ENCODE results near the gene PCDHGA8.
"Not testable (repeated sequence)": the region's sequence is repeated elsewhere in the genome, so short reads cannot be mapped to it uniquely, and the experiment has no call there.

The PCDHGA8 gene

GRCh38 chr5:141388661-141389060 is 3.8 kb upstream of the PCDHGA8 start:
- Histone ChIP-seq H3K4me3 (ENCODE audit: insufficient read depth, low read depth, low read length) (no peak overlapping the region), H3K9me3 (ENCODE audit: control insufficient read depth, low read length) (peaks cover 5% of the 10 kb centered on the region), H3K27ac (ENCODE audit: insufficient read depth, low read depth, low read length, poor library complexity, severe bottlenecking) (no peak overlapping the region), H3K36me3 (ENCODE audit: control insufficient read depth, insufficient read depth, low read length) (peaks cover 12% of the 10 kb centered on the region), H3K27me3 (ENCODE audit: control insufficient read depth, insufficient read depth, low read length, poor library complexity, severe bottlenecking) (no peaks in the 10 kb centered on the region), H3K4me1 (ENCODE audit: control insufficient read depth, insufficient read depth, low read length) (no peaks in the 10 kb centered on the region)
- 92 to 100% methylated on average over 9 to 10 of the region's 10 CpGs for whole genome bisulfite sequencing, 2 experiments

- H3K36me3 ChIP-seq (ENCODE audit: control insufficient read depth, insufficient read depth, low read length): peaks cover 12% of the 10 kb centered on the region
- H3K4me3 ChIP-seq (ENCODE audit: insufficient read depth, low read depth, low read length): no peak overlapping the region
- H3K9me3 ChIP-seq (ENCODE audit: control insufficient read depth, low read length): peaks cover 5% of the 10 kb centered on the region
- H3K4me1 ChIP-seq (ENCODE audit: control insufficient read depth, insufficient read depth, low read length): no peaks in the 10 kb centered on the region
- no peak overlapping the region for H3K27ac ChIP-seq (ENCODE audit: insufficient read depth, low read depth, low read length, poor library complexity, severe bottlenecking)
- H3K27me3 ChIP-seq (ENCODE audit: control insufficient read depth, insufficient read depth, low read length, poor library complexity, severe bottlenecking): no peaks in the 10 kb centered on the region
- 96 to 97% methylated on average over 77 of the region's 77 CpGs for WGBS, 2 experiments
Observed at GRCh38 chr5:141389153-141390042, 3.0 kb upstream of the PCDHGA8 start.

- H3K9me3 ChIP-seq (ENCODE audit: control insufficient read depth, low read length): peaks cover 4% of the 10 kb centered on the region
- WGBS, 2 experiments: 94 to 95% methylated on average over 21 of the region's 21 CpGs
Observed at GRCh38 chr5:141393267-141393666, 834 bp downstream of the PCDHGA8 start.

GRCh38 chr5:141394401-141395187 is 2.2 kb downstream of the PCDHGA8 start:
- H3K4me1 ChIP-seq (ENCODE audit: control insufficient read depth, insufficient read depth, low read length); H3K9me3 ChIP-seq (ENCODE audit: control insufficient read depth, low read length): not testable (repeated sequence)
- 96 to 97% methylated on average over 40 to 41 of the region's 53 CpGs for WGBS, 2 experiments

More at GRCh38 chr5:141393267-141393666, 834 bp downstream of the PCDHGA8 start:
- Histone ChIP-seq H3K27ac (ENCODE audit: insufficient read depth, low read depth, low read length, poor library complexity, severe bottlenecking) (no peak overlapping the region), H3K27me3 (ENCODE audit: control insufficient read depth, insufficient read depth, low read length, poor library complexity, severe bottlenecking) (no peaks in the 10 kb centered on the region), H3K4me3 (ENCODE audit: insufficient read depth, low read depth, low read length) (no peak overlapping the region), H3K36me3 (ENCODE audit: control insufficient read depth, insufficient read depth, low read length) (peaks cover 12% of the 10 kb centered on the region), H3K4me1 (ENCODE audit: control insufficient read depth, insufficient read depth, low read length) (no peaks in the 10 kb centered on the region)

GRCh38 chr5:141397756-141398551 is 5.5 kb downstream of the PCDHGA8 start, which contains the start of gene PCDHGB5:
Gene PCDHGB5, plus strand, starts transcription at chr5:141397947. Its CDS starts 181 bp downstream, at chr5:141398128.
- H3K36me3 ChIP-seq (ENCODE audit: control insufficient read depth, insufficient read depth, low read length); H3K27me3 ChIP-seq (ENCODE audit: control insufficient read depth, insufficient read depth, low read length, poor library complexity, severe bottlenecking); H3K4me3 ChIP-seq (ENCODE audit: insufficient read depth, low read depth, low read length); H3K9me3 ChIP-seq (ENCODE audit: control insufficient read depth, low read length); H3K27ac ChIP-seq (ENCODE audit: insufficient read depth, low read depth, low read length, poor library complexity, severe bottlenecking); H3K4me1 ChIP-seq (ENCODE audit: control insufficient read depth, insufficient read depth, low read length): not testable (repeated sequence)
- 86 to 92% methylated on average over 19 to 20 of the region's 43 CpGs for WGBS, 2 experiments

More at GRCh38 chr5:141394401-141395187, 2.2 kb downstream of the PCDHGA8 start:
- not testable (repeated sequence) for H3K4me3 ChIP-seq (ENCODE audit: insufficient read depth, low read depth, low read length); H3K27me3 ChIP-seq (ENCODE audit: control insufficient read depth, insufficient read depth, low read length, poor library complexity, severe bottlenecking); H3K27ac ChIP-seq (ENCODE audit: insufficient read depth, low read depth, low read length, poor library complexity, severe bottlenecking)
- H3K36me3 ChIP-seq (ENCODE audit: control insufficient read depth, insufficient read depth, low read length): peaks cover 12% of the 10 kb centered on the region

- WGBS, 2 experiments: 93 to 96% methylated on average over 15 of the region's 15 CpGs
- Histone ChIP-seq H3K4me3 (ENCODE audit: insufficient read depth, low read depth, low read length) (no peak overlapping the region), H3K4me1 (ENCODE audit: control insufficient read depth, insufficient read depth, low read length) (no peaks in the 10 kb centered on the region), H3K9me3 (ENCODE audit: control insufficient read depth, low read length) (peaks cover 3% of the 10 kb centered on the region), H3K36me3 (ENCODE audit: control insufficient read depth, insufficient read depth, low read length) (no peaks in the 10 kb centered on the region), H3K27ac (ENCODE audit: insufficient read depth, low read depth, low read length, poor library complexity, severe bottlenecking) (no peak overlapping the region), H3K27me3 (ENCODE audit: control insufficient read depth, insufficient read depth, low read length, poor library complexity, severe bottlenecking) (no peaks in the 10 kb centered on the region)
Observed at GRCh38 chr5:141398608-141399007, 6.2 kb downstream of the PCDHGA8 start.

- H3K4me1 ChIP-seq (ENCODE audit: control insufficient read depth, insufficient read depth, low read length): no peaks in the 10 kb centered on the region
- no peaks in the 10 kb centered on the region for H3K27me3 ChIP-seq (ENCODE audit: control insufficient read depth, insufficient read depth, low read length, poor library complexity, severe bottlenecking)
- no peak overlapping the region for H3K27ac ChIP-seq (ENCODE audit: insufficient read depth, low read depth, low read length, poor library complexity, severe bottlenecking)
- WGBS, 2 experiments: 97% methylated on average over 61 of the region's 61 CpGs
- H3K36me3 ChIP-seq (ENCODE audit: control insufficient read depth, insufficient read depth, low read length): no peaks in the 10 kb centered on the region
- H3K4me3 ChIP-seq (ENCODE audit: insufficient read depth, low read depth, low read length): no peak overlapping the region
- peaks cover 3% of the 10 kb centered on the region for H3K9me3 ChIP-seq (ENCODE audit: control insufficient read depth, low read length)
Observed at GRCh38 chr5:141399555-141400258, 7.3 kb downstream of the PCDHGA8 start.

- Histone ChIP-seq H3K27me3 (ENCODE audit: control insufficient read depth, insufficient read depth, low read length, poor library complexity, severe bottlenecking) (no peaks in the 10 kb centered on the region), H3K9me3 (ENCODE audit: control insufficient read depth, low read length) (peaks cover 3% of the 10 kb centered on the region), H3K4me1 (ENCODE audit: control insufficient read depth, insufficient read depth, low read length) (no peaks in the 10 kb centered on the region), H3K27ac (ENCODE audit: insufficient read depth, low read depth, low read length, poor library complexity, severe bottlenecking) (no peak within 1 kb of the TSS), H3K4me3 (ENCODE audit: insufficient read depth, low read depth, low read length) (no peak within 1 kb of the TSS), H3K36me3 (ENCODE audit: control insufficient read depth, insufficient read depth, low read length) (no peaks in the 10 kb centered on the region)
- 95% methylated on average over 27 of the region's 27 CpGs for WGBS, 2 experiments
Observed at GRCh38 chr5:141402553-141403243, 10.3 kb downstream of the PCDHGA8 start, which contains the start of gene PCDHGA9. Gene PCDHGA9, plus strand, starts transcription at chr5:141402778. Its CDS starts 175 bp downstream, at chr5:141402953.

- no peak overlapping the region for H3K4me3 ChIP-seq (ENCODE audit: insufficient read depth, low read depth, low read length)
- no peaks in the 10 kb centered on the region for H3K4me1 ChIP-seq (ENCODE audit: control insufficient read depth, insufficient read depth, low read length)
- H3K36me3 ChIP-seq (ENCODE audit: control insufficient read depth, insufficient read depth, low read length): no peaks in the 10 kb centered on the region
- H3K27me3 ChIP-seq (ENCODE audit: control insufficient read depth, insufficient read depth, low read length, poor library complexity, severe bottlenecking): no peaks in the 10 kb centered on the region
- peaks cover 3% of the 10 kb centered on the region for H3K9me3 ChIP-seq (ENCODE audit: control insufficient read depth, low read length)
- no peak overlapping the region for H3K27ac ChIP-seq (ENCODE audit: insufficient read depth, low read depth, low read length, poor library complexity, severe bottlenecking)
- WGBS, 2 experiments: 95 to 96% methylated on average over 22 of the region's 22 CpGs
Observed at GRCh38 chr5:141403387-141403786, 11.0 kb downstream of the PCDHGA8 start.

Measured in ectodermal cell (in vitro differentiated cells).